Measurements from ENCODE around the gene STN1.

Gene STN1

GRCh38 chr10:103893817-103894216 is 24.2 kb downstream of the STN1 start:
- DNase-seq (ENCODE audit: low spot score): no peak

- no peak for DNase-seq (ENCODE audit: low spot score)
Observed at GRCh38 chr10:103892181-103892580, 25.8 kb downstream of the STN1 start.

GRCh38 chr10:103890688-103891087 is 27.3 kb downstream of the STN1 start:
- DNase-seq (ENCODE audit: low spot score): no peak

GRCh38 chr10:103890194-103890658 is 27.8 kb downstream of the STN1 start:
- DNase-seq (ENCODE audit: low spot score): no peak

- DNase-seq (ENCODE audit: low spot score): no peak
Observed at GRCh38 chr10:103889121-103889720, 28.8 kb downstream of the STN1 start.

- DNase-seq (ENCODE audit: low spot score): peak; percentile 76
Observed at GRCh38 chr10:103888113-103888841, 29.7 kb downstream of the STN1 start.

- DNase-seq (ENCODE audit: low spot score): no peak
Observed at GRCh38 chr10:103885617-103886016, 32.4 kb downstream of the STN1 start.

GRCh38 chr10:103884681-103885139 is 33.3 kb downstream of the STN1 start:
- peak; percentile 76 for DNase-seq (ENCODE audit: low spot score)

GRCh38 chr10:103882285-103883007 is 35.5 kb downstream of the STN1 start:
- no peak for DNase-seq (ENCODE audit: low spot score)

- DNase-seq (ENCODE audit: low spot score): no peak
Observed at GRCh38 chr10:103881416-103882284, 36.3 kb downstream of the STN1 start.

- no peak for DNase-seq (ENCODE audit: low spot score)
Observed at GRCh38 chr10:103879831-103880230, 38.2 kb downstream of the STN1 start.

GRCh38 chr10:103879409-103879808 is 38.6 kb downstream of the STN1 start:
- DNase-seq (ENCODE audit: low spot score): no peak

- DNase-seq (ENCODE audit: low spot score): no peak
Observed at GRCh38 chr10:103877861-103878260, 40.1 kb downstream of the STN1 start.

GRCh38 chr10:103876155-103876554 is 41.8 kb downstream of the STN1 start:
- no peak for DNase-seq (ENCODE audit: low spot score)

GRCh38 chr10:103874730-103875129 is 43.3 kb downstream of the STN1 start:
- no peak for DNase-seq (ENCODE audit: low spot score)

- no peak for DNase-seq (ENCODE audit: low spot score)
Observed at GRCh38 chr10:103872137-103872931, 45.6 kb downstream of the STN1 start.

GRCh38 chr10:103871006-103871405 is 47.0 kb downstream of the STN1 start:
- DNase-seq (ENCODE audit: low spot score): no peak

GRCh38 chr10:103870516-103870915 is 47.5 kb downstream of the STN1 start:
- no peak for DNase-seq (ENCODE audit: low spot score)

GRCh38 chr10:103869336-103869735 is 48.6 kb downstream of the STN1 start:
- no peak for DNase-seq (ENCODE audit: low spot score)

- no peak for DNase-seq (ENCODE audit: low spot score)
Observed at GRCh38 chr10:103868200-103868599, 49.8 kb downstream of the STN1 start.

- peak; percentile 56 for DNase-seq (ENCODE audit: low spot score)
Observed at GRCh38 chr10:103861505-103861904, 56.5 kb downstream of the STN1 start.

Data from AG08396 (cell line).